Retinal pigment epithelial cell (primary cell): ENCODE results near the gene MED12L.

Experiments used
- DNase-seq: peaks from one replicate; pipeline ENCODE4 v3.0.0-alpha.2; 2010; ENCODE audit warnings: low read depth
- H3K4me3 ChIP-seq: 2 replicates; pipeline ENCODE4 v1.5.1; 2011; ENCODE audit warnings: mild to moderate bottlenecking, low read length, control low read depth, moderate library complexity
- TF ChIP-seq, protein P1 (sequence below): conservative IDR thresholded peaks from 2 replicates; pipeline ENCODE4 v1.5.1; 2011; ENCODE audit warnings: low read depth, low read length, control low read depth, inconsistent platforms

The MED12L gene

GRCh38 chr3:151120409-151120808, 34.9 kb downstream of the MED12L start:
- TF ChIP-seq, protein P1, sequence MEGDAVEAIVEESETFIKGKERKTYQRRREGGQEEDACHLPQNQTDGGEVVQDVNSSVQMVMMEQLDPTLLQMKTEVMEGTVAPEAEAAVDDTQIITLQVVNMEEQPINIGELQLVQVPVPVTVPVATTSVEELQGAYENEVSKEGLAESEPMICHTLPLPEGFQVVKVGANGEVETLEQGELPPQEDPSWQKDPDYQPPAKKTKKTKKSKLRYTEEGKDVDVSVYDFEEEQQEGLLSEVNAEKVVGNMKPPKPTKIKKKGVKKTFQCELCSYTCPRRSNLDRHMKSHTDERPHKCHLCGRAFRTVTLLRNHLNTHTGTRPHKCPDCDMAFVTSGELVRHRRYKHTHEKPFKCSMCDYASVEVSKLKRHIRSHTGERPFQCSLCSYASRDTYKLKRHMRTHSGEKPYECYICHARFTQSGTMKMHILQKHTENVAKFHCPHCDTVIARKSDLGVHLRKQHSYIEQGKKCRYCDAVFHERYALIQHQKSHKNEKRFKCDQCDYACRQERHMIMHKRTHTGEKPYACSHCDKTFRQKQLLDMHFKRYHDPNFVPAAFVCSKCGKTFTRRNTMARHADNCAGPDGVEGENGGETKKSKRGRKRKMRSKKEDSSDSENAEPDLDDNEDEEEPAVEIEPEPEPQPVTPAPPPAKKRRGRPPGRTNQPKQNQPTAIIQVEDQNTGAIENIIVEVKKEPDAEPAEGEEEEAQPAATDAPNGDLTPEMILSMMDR: no peak
- H3K4me3 ChIP-seq: no peak overlapping the region
- no peak for DNase-seq

DNA sequence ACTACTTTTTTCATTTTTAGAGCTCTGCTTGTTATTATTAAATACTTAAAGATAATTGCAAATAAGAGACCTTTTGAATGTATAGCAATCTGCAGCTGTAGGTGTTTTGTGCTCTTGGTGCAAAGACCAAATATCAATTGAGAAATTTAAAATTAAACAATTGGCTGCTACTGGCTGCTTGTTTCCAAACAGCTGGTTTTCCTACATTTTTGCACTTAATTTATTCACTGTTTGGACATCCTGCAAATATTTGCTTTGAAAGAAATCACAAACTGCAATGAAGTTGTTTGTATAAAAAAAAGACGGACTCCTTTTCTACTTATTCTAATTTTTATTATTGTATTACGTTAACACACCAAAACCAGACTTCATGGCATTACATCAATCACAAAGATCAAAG, 35.6 kb downstream of the MED12L start:
- DNase-seq: no peak
- TF ChIP-seq, protein P1: no peak
- no peak overlapping the region for H3K4me3 ChIP-seq

DNA sequence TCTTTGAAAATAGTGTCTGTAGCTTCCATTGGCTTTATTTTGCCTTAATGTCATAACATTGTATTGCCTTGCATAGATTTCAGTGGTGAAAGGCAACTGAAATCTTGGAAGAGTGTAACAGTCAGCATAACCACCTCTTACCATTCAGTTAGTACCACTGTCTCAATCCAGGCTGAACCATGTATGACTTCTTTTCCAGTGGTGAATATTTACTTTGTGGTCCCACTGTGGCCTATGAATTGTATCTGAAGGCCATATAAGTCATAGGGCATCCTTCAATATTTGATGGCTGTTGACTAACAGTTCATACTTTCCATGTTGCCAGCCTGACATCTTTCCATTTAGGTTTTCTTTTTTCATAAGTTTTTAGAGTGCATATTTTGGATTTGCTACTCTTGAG, 38.4 kb downstream of the MED12L start:
- TF ChIP-seq, protein P1: no peak
- DNase-seq: no peak
- no peak overlapping the region for H3K4me3 ChIP-seq

- DNase-seq: no peak
- TF ChIP-seq, protein P1: no peak
- no peak overlapping the region for H3K4me3 ChIP-seq
Measured at GRCh38 chr3:151124476-151124875, 39.0 kb downstream of the MED12L start.

DNA sequence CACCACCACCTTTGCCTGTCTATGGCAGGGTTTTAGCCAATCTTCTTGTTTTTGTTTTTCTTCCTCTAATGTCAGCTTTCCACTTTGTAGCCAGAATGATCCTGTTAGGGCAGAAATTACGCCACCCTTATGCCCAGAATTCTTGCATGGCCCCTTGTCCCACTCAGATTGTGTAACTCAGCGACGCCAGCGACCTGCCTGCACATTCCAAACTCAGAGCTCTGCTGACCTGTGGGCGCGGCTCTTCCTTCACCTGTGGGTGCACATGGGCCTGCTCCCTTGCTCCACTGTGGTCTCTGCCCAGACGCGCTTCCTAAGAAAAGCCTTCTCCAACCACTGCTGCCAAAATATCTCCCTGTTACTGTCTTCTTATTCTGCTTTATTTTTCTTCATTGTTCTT, 45.0 kb downstream of the MED12L start:
- H3K4me3 ChIP-seq: no peak overlapping the region
- TF ChIP-seq, protein P1: no peak
- no peak for DNase-seq

- H3K4me3 ChIP-seq: no peak overlapping the region
- no peak for DNase-seq
- TF ChIP-seq, protein P1: no peak
Measured at GRCh38 chr3:151133175-151133574, 47.7 kb downstream of the MED12L start.

- TF ChIP-seq, protein P1: no peak
- DNase-seq: no peak
Measured at GRCh38 chr3:151133917-151134450, 48.5 kb downstream of the MED12L start.

More at GRCh38 chr3:151133917-151134450, 48.5 kb downstream of the MED12L start:
- H3K4me3 ChIP-seq: no peak overlapping the region
